GM06990 (cell line): ENCODE measurements around the gene TCP11.
A peak's percentile ranks its signal among the peaks of the same experiment; 100 is the strongest.
"Not testable (repeated sequence)": the region's sequence is repeated elsewhere in the genome, so short reads cannot be mapped to it uniquely, and the experiment has no call there.

ENCODE experiments used
- DNase-seq: peaks from one replicate; pipeline ENCODE4 v3.0.0-alpha.2; 2011; ENCODE audit not compliant: insufficient read length; ENCODE audit errors: extremely low read depth
- H3K27me3 ChIP-seq: replicated peaks from 2 replicates; pipeline ENCODE4 v1.6.0; 2011; ENCODE audit warnings: low read length; ENCODE audit not compliant: control insufficient read depth, insufficient read depth
- H3K36me3 ChIP-seq: 2 replicates; pipeline ENCODE4 v1.5.1; 2011; ENCODE audit warnings: low read length; ENCODE audit not compliant: control insufficient read depth, insufficient read depth
- H3K4me3 ChIP-seq: replicated peaks from 2 replicates; pipeline ENCODE4 v1.5.1; 2011; ENCODE audit warnings: low read depth, mild to moderate bottlenecking, control low read depth, low read length
- TF ChIP-seq, protein P1 (sequence below): IDR thresholded peaks from 2 replicates; pipeline ENCODE4 v1.5.1; 2011; ENCODE audit warnings: low read length, control low read depth, mild to moderate bottlenecking, inconsistent platforms; ENCODE audit not compliant: insufficient read depth, poor library complexity, severe bottlenecking

The TCP11 gene

DNA sequence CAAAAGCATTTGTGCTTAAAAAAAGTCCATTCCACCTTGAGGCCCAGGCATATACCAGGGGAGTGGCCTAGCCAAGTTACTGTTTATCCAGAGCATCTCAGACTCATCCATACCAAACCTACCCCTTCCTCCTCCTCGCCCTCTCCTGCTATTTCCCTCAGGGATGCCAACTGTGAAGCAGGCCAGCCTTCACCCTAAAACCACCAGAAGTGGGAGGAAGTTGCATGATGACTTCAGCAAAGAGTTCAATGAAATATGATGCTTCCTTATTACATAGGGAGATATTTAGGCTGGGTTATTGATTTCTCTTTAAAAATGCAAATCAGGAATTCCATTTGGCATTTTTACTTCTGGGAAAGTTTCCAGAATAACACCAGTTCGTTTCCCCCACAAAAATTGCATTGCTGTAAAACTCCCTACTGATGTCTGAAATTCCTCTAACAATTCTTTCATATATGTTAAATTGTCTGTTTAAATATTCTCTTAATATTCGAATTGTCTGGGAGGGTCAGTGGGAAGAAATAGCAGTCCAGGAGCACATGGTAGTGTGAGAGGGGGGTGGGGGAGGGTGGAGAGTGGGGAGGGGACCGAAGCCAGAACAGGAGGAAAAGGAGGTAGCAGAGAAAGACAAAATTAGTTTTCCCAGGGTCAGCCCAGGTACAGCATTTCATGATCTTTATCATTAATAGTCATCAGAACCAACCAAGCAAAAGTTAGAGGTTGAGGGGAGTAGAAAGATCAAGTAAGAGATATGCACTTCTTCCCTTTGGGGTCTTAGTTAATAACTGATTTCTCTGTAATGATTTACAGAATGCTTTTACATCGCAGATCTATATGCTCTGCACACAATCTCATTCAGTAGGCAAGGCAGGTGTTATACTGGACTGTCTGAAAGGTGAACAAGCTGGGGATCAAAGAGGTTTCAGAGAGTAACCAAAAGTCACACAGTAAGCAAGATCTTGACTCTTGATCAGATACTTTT, 1.7 kb upstream of the TCP11 start:
- TF ChIP-seq, protein P1, sequence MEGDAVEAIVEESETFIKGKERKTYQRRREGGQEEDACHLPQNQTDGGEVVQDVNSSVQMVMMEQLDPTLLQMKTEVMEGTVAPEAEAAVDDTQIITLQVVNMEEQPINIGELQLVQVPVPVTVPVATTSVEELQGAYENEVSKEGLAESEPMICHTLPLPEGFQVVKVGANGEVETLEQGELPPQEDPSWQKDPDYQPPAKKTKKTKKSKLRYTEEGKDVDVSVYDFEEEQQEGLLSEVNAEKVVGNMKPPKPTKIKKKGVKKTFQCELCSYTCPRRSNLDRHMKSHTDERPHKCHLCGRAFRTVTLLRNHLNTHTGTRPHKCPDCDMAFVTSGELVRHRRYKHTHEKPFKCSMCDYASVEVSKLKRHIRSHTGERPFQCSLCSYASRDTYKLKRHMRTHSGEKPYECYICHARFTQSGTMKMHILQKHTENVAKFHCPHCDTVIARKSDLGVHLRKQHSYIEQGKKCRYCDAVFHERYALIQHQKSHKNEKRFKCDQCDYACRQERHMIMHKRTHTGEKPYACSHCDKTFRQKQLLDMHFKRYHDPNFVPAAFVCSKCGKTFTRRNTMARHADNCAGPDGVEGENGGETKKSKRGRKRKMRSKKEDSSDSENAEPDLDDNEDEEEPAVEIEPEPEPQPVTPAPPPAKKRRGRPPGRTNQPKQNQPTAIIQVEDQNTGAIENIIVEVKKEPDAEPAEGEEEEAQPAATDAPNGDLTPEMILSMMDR = no peak
- Histone ChIP-seq H3K36me3 (no peaks in the 10 kb centered on the region), H3K27me3 (no peaks in the 10 kb centered on the region), H3K4me3 (no peak overlapping the region)
- DNase-seq = no peak

DNA sequence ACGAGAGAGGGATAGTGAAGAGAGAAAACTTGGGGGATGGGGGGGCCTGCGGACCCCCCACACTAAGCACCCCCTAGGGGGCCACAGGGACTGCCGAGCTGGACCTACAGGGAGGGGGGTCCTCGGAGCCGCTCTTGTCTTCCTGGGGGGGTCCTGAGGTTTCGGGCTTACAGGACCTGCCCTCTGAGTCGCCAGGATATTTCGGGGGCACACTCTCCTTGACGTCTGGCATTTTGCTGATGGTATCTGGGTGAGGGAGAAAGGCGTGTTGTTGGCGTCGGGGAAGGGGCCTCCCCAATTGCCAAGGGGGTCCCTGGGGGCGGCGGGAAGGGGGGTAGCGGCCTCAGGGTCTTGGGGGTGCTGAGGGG, 516 bp downstream of the TCP11 start:
- H3K36me3 ChIP-seq = no peaks in the 10 kb centered on the region
- TF ChIP-seq, protein P1 = no peak
- H3K27me3 ChIP-seq = no peaks in the 10 kb centered on the region
- no peak for DNase-seq
- H3K4me3 ChIP-seq = peak overlapping the region; percentile 31

DNA sequence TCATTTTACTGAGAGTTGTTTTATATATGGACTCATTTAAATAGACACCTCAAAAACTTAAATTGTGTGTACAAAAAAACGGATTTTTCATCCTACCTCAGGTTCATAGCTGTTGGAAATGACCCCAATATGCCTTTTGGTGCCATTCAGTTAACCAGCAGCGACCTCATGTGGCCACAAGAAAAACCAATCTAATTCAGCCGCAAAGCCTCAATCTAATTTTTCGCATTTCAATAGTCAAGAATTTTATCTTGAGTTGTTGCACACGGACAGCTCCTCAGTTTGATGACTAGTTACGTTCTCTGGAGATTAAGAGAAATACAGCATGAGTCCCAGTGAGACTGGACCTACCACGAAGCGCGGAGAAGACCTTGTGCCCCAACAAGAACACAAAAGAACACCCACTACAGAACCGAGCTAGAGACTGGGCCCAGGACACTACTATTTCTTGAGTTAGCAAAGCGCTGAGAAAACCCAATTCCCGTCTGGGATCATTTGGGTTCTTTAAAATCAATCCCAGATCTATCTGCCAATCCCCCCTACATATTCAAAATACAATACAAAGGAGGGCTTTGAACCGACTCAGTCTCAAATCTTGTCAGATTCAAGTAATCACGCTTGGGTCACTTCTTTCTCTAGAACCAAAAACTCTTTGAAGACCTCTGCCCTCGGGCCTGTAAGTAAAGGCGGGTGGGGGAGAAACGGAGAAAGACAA, 1.1 kb downstream of the TCP11 start:
- DNase-seq = peak; percentile 18
- Histone ChIP-seq H3K27me3 (no peaks in the 10 kb centered on the region), H3K36me3 (no peaks in the 10 kb centered on the region), H3K4me3 (no peak overlapping the region)
- TF ChIP-seq, protein P1 = peak; percentile 64

DNA sequence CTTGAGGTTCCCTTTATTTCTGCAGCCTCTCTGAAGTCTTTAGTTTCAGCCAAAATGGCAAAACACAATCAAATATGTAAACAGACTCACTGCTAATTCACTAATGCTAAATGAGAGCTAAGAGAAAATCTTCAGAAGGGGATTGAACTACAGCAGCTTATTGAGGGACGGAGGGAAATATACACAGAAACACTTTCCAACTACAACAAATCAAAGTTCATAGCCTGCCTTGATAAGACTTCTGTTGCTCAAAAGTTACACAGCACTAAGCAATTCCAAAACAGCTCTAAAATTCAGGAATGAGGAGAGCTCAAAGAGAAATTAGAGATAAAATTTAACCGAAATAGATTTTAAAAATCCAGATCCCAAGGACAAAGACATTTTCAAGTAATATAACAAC, 1.7 kb downstream of the TCP11 start:
- no peaks in the 10 kb centered on the region for H3K36me3 ChIP-seq
- DNase-seq = no peak
- no peak overlapping the region for H3K4me3 ChIP-seq
- H3K27me3 ChIP-seq = no peaks in the 10 kb centered on the region
- TF ChIP-seq, protein P1 = no peak

DNA sequence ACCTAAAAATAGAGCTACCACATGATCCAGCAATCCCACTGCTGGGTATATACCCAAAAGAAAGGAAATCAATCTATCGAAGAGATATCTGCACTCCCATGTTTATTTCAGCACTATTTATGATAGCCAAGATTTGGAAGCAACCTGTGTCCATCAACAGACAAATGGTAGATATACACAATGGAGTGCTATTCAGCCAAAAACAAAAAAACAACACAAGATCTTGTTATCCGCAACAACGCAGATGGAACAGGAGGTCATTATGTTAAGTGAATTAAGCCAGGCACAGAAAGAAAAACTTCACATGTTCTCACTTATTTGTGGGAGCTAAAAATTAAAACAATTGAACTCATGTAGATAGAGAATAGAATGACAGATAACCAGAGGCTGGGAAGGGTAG, 2.9 kb downstream of the TCP11 start:
- not testable (repeated sequence) for H3K27me3 ChIP-seq, H3K4me3 ChIP-seq, DNase-seq, H3K36me3 ChIP-seq

DNA sequence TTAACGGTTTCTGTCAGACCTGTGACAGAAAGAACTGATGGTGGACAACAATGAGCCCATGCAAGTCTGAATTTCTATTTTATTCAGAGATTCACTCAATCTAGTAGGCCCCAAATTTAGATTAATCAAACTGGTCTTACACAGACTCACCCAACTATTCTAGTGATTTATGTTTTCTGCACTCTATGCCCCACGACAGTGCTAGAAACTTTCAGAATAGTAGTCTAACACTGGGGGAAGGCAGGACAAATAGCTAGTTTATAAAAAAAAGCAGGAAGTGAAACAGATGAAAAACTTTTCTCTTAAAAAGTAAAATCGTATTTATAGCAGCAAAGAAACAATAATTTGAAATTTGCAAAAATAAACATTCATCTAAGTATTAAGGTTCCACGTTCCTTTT, 5.0 kb downstream of the TCP11 start:
- H3K36me3 ChIP-seq = no peaks in the 10 kb centered on the region
- peak; percentile 12 for DNase-seq
- no peaks in the 10 kb centered on the region for H3K27me3 ChIP-seq
- H3K4me3 ChIP-seq = no peak overlapping the region
- TF ChIP-seq, protein P1 = no peak
